MV-4-11 (cell line): Measurements from ENCODE around the gene TMEM256.
A peak's percentile ranks its signal among the peaks of the same experiment; 100 is the strongest.

Experiments used
- DNase-seq: peaks from one replicate; lab custom pipeline; 2025; lab: John Stamatoyannopoulos, UW

Gene TMEM256

DNA sequence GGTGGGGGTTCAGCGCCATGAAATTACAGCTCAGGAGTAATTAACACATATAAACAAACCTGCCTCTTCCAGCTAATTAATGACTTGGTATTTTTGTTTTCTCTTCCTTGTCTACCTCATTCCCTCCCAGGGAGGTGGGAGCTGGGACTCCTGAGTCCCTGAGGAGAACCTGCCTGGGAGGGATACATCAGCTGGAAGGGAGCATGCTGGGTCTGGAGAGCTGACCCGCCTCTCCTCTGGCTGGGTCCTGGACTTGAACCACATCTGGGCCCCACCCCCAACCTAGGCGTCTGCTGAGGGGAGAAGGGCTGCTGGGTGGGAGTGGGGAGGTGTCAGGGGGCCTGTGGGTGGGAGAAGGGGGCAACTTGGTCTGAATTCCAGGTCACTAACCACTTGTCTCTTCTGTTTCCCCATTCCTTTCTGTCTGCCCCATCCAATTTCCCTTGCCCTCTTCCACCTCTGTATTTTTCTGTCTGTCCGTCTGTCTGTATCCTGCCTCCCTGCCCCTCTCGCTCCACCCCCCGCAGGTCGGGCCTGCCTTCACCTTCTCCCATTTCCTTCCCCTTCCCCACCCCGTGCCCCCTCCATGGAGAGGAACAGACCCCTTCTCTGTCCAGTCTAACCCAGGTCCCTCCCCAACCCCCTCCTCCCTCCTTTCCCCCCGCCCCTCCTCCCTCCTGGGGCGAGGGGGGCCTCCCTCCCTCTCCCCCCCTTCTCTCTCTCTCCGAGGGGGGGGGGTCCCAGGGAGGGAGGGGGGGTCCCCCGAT, 3.8 kb upstream of the TMEM256 start, which contains the start of gene NLGN2:
Gene NLGN2 (plus strand): TSS at position 361 of the 767 bp plus-strand sequence. CDS start 411 bp downstream, outside the sequence.
- no peak for DNase-seq

DNA sequence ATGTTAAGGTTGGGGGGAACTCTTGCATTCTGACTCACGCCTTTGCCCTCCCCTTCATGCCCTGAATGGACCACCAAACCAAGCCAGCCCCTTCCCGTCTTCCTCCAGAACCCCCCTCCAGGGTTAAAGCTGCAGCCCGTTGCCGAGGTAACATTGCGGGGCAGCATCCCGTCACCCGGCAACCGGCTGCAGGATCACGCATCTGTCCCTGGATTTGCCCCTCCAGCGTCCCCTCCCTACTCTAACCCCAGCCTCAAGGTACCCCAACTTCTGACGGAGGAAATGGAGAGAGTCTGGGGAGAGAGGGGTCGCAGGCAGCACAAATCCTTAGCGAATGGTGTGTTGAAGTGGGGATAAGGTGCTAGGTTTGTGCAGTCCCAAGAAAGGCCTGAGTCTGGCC, 3.2 kb upstream of the TMEM256 start:
- DNase-seq: no peak

DNA sequence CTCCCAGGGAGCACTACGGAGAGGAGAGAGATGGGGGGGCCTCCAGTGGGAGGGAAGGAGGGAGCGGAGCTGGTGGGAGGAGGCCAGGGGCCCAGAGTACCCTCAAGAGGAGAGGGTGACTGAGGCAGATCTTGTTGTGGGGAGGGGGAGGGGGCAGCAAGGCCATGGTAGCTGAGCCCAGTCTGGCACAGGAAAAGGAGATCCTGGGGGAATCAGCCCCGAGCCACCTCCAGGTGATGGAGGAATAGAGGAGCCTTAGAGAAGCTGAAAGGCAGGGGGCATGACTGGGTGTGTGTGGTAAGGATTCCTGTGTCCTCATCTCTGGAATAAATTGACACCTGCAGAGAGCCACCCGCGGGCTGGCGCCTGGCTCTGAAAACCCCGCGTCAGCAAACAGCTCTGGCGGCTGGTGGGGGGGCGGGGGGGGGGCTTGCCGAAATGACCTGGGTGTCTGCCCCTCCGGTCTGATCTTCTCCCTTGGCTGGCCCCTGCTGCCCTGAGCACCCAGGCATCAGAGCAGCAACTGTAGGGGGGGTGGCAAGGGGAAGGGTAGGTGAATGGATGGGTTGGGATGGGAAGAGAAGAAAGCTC, 2.4 kb upstream of the TMEM256 start:
- DNase-seq: no peak

DNA sequence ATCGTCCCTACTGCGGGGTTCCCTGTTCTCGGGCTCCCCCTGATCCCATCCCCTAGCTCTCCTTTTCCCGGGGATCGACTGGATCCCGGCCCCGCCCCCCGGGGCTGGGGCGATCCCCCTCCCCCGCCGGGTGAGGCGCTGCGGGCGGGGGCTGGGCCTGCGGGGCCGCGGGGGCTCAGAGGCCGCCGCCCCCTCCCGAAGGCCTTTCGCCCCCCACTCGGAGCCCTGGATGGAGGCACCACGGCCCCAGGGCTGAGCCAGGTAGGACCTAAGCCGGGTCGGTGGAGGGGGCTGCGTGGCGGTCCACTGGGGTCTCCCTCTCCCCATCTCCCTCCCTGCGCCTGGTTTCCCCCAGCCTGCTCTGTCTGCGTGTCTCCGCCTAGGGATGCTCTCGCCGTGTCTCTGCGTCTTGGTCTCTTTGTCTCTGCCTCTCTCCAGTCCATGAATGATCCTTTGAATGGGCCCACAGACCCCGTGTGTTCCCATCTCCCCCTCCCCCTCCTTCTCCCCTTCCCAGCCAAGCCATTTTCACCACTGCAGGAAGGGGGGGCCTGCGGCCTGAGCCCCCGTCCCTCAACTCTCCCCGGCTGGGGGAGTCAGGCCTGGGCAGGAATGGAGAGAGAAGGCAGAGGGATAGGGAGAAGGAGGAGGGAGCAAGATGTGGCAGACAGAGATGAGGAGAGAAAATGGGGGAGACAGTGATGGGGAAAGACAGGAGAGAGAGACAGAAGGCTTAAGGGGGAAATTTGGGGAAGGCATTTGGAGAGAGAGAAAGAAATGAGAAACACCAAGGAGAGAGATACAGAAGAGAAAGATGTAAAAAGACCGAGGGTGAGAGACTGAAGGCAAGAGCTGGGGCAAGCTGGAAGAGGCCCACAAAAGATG, 1.7 kb upstream of the TMEM256 start:
- no peak for DNase-seq

DNA sequence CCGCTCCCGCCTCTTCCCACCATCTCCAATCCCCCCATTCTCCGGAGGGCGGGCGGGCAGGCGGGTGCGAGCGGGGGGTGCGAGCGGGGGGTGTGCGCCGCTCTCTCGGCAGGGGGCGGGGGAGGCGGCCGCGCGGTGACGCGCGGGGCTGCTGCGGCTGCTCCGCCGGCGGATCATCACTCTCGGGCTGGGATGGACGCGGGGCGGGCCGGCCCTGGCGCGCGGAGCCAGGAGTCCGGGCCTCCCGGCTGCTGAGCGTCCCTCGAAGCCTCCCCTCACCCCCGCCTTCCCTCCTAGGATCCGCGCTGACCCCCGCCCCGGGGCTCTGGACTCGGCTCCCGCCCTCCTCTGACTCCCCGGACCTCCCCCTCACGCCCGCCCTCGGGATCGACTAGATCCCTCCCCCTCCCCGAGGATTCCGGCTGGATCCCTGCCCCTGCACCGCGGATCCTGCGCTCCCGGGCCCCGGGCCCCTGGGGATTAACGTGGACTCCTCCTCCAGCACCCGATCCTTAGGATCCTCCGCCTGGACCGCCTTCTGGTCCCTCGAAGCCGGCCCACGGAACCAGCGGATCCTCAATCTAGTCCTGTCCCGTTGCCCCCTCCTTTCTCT, 946 bp upstream of the TMEM256 start:
- DNase-seq: no peak

DNA sequence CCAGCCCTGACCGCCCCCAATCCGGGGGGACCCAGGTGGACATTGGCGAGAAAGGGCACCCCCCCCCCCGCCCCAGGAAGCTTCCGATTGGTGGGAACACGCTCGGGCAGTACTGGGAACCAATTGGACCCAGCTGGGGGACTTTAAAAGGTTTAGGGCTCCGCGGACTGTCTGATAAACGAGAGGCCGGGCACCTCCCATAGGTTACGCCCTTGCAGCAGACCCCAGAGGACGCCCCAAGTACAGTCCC, 245 bp downstream of the TMEM256 start:
- DNase-seq: no peak

DNA sequence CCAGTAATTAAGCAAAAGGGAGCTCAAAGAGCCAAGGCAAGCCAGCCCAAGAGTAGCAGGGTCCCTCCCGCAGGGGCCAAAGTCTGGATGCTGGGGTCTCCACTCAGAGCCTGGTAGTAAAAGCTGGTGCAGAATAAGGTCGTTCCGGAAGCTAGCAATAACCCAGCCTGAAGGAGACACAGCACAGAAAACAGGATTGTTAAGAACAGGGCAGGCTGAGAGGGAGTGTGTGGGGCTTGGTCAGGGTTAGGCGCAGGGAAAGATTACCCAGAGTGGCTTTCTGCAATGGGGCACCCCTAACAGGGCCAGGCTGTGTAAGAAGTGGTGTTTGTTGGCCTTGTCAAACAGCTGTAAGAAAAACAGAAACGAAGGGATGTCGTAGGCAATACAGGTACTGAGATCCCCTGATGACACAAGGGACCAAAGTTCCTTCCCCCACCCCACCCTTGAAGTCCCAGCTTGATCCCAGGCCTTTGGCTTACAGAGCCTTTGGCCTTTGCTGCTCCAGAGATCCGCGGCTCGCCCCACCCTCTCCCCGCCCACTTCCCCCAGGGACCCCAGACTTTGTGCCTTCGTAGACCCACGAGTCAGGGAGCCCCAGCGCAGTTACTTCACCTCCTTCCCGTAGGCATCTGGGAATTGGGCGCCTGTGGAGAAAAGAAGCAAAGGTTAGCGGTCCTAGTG, 712 bp downstream of the TMEM256 start:
- no peak for DNase-seq

DNA sequence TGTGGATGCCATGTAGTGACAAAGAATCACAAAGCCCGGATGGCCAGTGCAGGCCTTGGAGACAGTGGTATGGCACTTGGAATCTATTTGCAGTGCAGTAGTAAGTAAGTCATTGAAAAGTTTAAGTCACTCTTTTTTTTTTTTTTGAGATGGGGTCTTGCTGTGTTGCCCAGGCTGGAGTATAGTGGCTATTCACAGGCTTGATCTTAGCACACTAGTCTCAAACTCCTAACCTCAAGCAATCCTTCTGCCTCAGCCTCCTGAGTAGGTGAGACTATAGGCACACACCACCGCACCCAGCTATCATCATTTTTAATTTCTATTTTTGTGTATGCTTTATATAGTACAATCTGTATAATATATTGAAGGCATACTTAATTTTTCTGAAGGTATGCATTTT, 5.3 kb downstream of the TMEM256 start:
- DNase-seq: no peak

DNA sequence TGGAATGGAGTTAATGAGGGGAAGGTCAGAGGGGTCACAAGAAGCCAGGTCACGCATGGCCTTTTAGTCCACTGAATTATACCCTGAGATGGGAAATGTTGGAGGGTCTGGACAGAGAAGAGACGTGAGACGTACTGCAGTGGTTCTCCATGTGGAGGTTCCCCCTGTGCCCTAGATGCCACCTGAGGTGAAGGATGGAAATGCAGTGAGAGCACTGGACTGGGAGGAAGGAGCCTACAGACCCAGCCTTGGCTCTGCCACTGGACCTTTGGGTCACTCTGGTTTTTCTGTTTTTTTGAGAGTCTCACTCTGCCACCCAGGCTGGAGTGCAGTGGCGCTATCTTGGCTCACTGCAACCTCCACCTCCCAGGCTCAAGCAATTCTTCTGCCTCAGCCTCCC, 7.8 kb downstream of the TMEM256 start:
- no peak for DNase-seq

DNA sequence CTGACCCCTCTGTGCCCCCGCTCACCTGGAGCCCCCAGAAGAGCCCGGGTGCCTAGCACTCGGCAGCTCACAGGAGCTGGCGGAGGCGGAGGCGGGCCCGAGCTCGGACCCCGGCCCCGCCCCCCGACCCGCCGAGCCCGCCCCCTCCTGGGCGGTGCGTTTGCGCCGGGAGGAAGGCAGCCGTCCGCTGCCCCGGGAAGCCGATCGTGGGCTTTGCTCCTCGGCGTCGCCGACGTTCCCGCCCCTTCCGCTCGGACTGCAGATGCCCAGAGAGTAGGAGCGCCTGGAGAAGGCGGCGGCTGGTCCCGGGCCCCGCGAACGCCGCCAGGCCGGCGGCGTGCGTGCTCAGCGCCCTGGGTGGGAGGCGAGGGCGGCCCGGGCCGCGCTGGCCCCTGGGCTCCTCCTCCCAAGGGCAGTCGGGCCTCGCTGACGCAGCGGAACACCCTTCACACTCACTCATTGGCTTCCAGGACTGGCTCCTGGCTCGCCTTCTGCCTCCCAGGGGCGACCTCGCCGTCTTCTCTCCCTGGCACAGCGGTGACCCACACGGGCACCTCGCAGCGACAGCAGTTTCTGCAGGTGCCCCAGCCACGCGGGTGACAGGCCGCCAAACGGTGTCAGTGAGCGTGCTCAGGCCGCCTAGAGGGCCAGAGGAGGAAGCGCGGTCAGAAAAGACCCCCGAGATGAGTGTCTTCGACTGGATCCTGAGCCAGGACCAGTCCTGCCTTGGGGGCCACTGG, 9.3 kb downstream of the TMEM256 start, which contains the start of gene PLSCR3:
Gene PLSCR3 (minus strand): TSS at position 74 of the 740 bp plus-strand sequence. CDS start 415 bp downstream, outside the sequence.
- peak; percentile 69 for DNase-seq

DNA sequence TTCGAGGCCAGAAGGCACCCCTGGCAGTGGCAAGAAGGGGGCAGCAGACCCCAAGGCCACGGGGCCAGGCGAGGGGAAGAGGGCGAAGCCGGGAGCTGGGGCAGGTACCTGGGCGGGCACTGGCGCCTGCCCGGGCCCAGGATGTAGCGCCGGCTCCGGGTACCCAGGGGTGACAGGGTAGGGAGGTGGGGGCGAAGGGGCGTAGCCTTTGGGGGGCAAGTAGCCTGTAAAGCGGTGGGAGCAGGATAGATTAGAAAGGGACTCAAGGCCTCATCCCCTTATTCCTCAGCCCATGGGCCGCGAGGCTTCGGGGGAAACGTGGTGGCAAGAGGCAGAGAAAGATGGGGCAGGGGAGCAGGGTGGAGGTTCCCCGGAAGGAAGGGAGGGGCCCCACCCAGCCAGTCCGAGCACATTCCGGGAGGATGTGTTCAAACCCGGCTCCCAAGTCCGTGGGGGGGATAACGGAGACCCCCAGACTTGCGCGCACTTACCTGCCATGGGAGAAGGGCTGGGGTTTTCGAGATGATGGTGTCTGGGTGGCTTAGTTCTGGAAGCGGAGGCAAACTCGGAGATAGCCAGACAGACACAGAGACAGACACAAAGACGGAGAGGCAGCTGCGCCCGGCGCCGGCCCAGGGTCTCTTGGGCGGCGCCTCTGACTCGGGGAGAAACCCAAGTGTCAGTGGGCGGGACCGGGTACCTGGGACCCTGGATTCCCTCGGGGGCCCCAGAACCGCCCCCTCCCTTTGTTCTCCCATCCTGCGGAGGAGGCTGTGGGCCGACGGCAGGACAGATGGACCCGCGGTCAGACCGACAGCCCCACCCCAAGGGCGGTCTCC, 10.1 kb downstream of the TMEM256 start:
- no peak for DNase-seq

DNA sequence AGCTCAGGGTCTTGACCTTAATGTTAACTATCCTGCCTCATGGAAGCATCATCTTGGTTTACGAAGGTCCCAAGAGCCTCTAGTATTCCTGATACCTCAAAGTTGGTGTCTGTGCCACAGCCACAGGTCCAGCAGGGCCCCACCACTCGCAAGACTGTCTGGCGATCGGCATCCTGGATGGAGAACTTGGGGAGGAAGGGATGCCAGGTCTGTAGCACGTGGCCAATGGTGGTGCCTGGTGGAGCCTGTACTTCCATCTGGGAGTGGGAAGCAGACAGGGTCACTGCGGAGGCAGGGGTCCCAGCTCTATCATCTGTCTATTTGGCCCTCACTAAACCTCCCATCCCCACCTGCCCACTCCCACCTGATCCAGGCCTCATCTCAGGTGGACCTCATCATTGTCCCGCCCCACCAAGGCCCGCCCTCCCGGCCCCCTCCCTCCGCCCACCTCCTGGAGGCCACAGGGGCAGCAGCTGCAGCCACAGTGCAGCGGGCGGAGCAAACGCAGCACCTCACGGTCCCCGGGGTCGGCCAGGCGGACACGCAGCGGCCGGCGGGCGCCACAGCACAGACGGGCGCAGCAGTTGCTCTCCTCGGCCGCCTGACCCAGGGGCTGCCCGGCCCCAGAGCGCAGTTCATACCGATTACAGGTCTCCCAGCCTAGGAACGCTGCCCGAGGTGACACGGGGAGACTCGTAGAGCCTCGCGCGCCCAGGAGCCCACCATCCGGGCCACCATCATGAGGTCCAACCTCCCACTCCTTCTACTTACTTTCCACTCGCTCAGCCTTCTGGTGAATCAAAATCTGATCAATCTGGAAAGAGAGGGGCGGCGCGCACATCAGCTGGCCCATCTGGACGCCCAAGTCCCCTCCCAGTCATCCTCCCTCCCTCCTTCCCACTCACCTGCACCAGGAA, 10.9 kb downstream of the TMEM256 start:
- no peak for DNase-seq

DNA sequence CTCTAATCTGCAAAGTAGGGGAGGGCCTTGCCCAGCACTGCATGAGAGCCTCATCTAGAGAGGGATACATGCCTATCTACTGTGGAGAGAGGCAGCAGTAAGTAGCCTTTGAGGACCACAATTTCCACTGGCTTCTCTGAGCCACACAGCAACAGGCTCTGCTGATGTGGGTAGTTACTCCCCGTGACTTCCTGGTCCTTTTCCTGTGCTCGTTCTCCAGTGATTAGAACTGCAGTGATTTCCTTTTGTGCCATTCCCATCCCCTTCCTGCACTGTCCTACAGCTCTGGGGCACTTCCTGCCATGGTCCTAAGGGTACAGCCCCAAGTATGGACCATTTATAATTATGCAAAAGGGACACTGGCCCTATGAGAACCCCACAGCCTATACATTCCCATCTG, 12.6 kb downstream of the TMEM256 start:
- no peak for DNase-seq

DNA sequence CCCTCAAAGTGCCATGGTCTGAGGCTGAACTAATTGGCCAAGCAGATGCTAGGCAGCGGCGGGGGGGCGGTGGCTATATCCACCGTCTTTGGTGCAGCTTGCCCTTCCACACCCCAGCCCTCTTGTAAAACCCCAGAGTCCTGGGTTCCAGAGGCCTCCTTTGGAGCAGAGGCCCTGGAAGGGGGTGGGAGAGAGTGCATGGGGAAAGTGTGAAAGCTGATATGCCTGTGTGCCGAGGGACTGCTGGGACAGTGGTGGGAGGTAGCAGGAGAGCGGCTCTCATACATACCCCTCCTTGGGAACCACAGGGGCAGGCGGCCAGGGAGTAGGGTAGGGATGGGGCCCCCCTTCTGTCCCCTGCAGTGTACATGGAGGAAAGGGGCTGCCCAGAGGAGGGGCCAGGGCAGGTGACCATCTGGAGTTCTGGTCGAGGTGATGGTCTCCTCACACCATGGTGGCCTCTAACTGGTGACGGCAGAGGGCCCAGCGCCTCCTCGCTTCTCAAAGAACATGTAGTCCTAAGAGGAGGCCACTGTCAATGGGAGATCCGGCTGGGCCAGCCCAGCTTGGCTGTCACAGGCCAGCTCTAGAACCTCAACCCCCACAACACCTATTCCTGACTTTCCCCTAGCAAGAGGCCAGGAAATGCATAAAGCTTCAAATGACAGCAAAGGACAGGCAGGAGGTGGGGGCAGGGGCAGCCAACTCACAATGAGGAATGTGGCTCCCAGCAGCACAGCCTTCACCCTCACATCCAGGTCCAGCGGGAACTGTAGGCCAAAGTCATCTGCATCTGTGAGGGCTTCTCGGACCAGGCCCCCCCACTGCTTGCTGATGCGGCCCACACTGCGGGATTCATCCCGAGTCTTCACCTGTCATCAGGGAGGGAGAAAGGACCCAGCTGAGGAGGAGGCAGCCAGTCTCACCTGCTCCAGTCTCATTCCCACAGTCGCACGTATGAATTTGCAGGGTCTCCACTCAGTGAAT, 13.7 kb downstream of the TMEM256 start:
- no peak for DNase-seq

DNA sequence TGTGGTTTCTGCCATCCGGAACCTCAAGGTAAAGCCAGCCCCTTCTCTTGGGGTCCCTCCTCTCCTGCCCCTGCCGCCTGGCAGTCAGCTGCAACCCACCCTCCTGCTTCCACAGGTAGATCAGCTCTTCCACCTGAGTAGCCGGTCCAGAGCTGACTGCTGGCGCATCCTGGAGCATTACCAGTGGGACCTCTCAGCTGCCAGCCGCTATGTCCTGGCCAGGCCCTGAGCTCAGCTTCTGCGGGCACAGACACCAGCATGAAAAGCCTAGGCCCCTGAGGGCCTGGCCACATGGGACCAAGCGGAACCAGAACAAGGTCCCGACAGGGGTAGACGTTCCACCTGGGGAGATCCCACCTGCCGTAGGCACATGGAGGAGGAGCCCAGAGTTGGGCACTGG, 15.0 kb downstream of the TMEM256 start:
- DNase-seq: no peak

DNA sequence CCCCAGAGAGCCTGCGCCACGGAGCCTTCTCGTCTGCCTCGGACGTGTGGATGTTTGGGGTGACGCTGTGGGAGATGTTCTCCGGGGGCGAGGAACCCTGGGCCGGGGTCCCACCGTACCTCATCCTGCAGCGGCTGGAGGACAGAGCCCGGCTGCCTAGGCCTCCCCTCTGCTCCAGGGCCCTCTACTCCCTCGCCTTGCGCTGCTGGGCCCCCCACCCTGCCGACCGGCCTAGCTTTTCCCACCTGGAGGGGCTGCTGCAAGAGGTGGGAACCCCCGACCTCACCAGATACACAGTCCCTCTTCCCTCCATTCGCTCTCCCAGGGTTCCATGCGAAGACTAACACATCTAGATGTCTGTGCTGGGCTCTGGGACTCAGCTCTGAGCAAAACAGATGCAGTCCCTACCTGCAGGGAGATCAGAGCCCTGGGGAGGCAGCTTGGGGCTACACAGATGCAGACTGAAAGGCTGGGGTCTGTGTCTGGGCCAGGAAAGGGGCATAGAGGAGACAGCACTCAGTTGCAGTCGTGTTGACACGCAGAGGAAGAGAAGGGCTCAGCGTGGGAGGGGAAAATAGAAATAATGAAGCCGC, 19.3 kb downstream of the TMEM256 start:
- no peak for DNase-seq

DNA sequence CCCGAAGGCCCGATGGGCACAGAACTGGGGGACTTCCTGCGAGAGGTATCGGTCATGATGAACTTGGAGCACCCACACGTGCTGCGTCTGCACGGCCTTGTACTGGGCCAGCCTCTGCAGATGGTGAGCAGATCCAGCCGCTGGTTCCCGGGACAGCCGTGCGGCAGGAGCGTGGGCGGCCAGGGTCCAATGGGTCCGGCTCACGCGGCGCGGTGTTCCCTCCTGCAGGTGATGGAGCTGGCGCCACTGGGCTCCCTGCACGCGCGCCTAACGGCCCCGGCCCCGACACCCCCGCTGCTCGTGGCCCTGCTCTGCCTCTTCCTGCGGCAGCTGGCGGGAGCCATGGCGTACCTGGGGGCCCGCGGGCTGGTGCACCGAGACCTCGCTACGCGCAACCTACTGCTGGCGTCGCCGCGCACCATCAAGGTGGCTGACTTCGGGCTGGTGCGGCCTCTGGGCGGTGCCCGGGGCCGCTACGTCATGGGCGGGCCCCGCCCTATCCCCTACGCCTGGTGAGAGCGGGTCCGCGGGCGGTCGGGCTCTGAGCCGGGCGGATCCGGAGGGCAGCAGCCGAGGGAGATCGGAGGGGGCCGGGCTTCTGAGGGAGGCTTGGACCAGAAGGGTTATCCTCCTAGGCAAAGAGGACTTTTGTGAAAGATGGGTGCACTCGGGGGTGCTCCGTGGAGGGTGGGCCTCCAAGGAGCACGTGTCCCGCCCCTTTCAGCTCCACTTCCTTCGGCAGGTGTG, 20.0 kb downstream of the TMEM256 start:
- no peak for DNase-seq
